ENCODE results near the gene MAP3K7. TPM values are rescaled to one million over a fixed set of nuclear protein-coding genes. Genes with fewer than 3 reads are reported as not detected.

The MAP3K7 gene
- total RNA-seq, 1 experiment from 2014 or later = 17.1 TPM

DNA sequence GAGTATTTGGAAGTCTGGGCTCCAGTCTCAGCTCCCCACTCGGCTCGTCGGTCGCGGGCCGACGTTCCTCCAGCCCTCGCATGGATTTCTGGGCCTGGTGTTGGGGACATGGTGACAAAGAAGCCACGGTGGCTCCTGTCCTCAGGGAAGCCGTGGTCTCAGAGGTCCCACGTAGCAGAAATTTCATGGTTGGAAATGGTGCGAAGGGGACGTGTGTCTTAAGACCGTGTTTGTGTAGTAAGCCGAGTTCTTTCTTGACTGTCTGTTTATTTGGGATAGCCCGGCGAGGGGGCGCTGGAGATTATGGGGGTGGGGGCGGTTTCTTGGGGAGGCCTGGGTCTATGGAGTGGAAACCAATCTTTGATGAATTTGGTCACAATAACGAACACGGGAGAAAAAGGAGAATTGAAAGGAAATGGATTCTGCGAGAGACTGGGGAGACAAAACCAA, 23.5 kb upstream of the MAP3K7 start:
- Histone ChIP-seq H3K79me2 (ENCODE audit: low read length) (no peaks in the 10 kb centered on the region), H2AFZ (ENCODE audit: low read length) (peak overlapping the region; percentile 67; the same call in 1 of the 2 replicates), H4K20me1 (ENCODE audit: low read length) (no peaks in the 10 kb centered on the region), H3K9me2 (replicated peaks; ENCODE audit: low read length) (no peaks in the 10 kb centered on the region), H3K36me3 (ENCODE audit: low read depth, low read length) (no peaks in the 10 kb centered on the region), H3K27ac (ENCODE audit: low read length) (no peak overlapping the region), H3K27me3 (ENCODE audit: low read length) (peaks cover 68% of the 10 kb centered on the region), H3K4me1 (ENCODE audit: insufficient read depth, low read length) (0 out of 2 replicates have a peak, but pooled peaks cover 6% of the 10 kb centered on the region), H3K4me2 (ENCODE audit: low read length) (peak overlapping the region; percentile 77), H3F3A (ENCODE audit: low read length, unreplicated experiment) (no peaks in the 10 kb centered on the region), H3K9me3 (ENCODE audit: low read length) (no peaks in the 10 kb centered on the region), H3K9ac (ENCODE audit: low read length) (no peak overlapping the region), H3K4me3 (ENCODE audit: low read length) (peak overlapping the region; percentile 56)
- no TSS peak for BruUV-seq (replicated peaks)
- ChIA-PET CTCF (no interaction called here), POLR2A (ENCODE audit: unreplicated experiment) (no interaction called here)
- TF ChIP-seq, protein P1, sequence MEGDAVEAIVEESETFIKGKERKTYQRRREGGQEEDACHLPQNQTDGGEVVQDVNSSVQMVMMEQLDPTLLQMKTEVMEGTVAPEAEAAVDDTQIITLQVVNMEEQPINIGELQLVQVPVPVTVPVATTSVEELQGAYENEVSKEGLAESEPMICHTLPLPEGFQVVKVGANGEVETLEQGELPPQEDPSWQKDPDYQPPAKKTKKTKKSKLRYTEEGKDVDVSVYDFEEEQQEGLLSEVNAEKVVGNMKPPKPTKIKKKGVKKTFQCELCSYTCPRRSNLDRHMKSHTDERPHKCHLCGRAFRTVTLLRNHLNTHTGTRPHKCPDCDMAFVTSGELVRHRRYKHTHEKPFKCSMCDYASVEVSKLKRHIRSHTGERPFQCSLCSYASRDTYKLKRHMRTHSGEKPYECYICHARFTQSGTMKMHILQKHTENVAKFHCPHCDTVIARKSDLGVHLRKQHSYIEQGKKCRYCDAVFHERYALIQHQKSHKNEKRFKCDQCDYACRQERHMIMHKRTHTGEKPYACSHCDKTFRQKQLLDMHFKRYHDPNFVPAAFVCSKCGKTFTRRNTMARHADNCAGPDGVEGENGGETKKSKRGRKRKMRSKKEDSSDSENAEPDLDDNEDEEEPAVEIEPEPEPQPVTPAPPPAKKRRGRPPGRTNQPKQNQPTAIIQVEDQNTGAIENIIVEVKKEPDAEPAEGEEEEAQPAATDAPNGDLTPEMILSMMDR (conservative IDR thresholded peaks at IDR 0.05; ENCODE audit: low read depth, low read length) = no peak
- TF ChIP-seq EZH2phosphoT487 (IDR thresholded peaks at IDR 0.05; ENCODE audit: borderline replicate concordance, low read length) = 0 out of 2 replicates have a peak, but pooled peaks have one; percentile 15
- ATAC-seq = no peak
- intact Hi-C loops (cut with micrococcal nuclease) = no loop called here
- no peak for DNase-seq

DNA sequence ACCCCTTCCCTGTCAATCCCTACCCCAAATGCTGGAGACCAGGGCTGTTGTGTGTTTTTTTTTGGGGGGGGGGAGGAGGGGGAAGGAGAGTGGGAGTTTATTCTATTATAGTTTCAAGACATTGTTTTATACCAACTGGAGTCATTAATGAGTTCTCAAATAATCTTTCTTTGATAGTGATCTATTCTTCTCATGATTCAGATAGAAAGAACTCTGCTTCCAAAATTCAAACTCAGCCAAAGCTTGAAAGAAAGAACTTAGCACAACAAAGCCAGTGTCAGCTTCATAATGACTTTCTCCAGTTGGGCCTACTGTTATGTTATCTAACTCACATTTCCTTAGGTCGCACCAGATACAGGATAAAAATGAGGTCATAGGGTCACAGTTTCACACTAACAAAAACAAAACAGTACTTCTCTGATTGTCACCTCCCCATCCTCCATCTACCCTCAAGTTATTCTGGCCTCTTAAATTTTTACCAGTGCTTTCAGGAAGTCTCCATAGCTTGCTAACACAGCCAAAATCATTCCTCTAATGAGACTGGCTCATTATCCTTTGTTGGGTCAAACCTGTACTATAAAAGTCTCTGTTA, 19.0 kb upstream of the MAP3K7 start:
- H3K79me2 ChIP-seq (ENCODE audit: low read length) = no peaks in the 10 kb centered on the region
- no TSS peak for BruUV-seq (replicated peaks)
- ATAC-seq (no peak), DNase-seq (no peak)
- H3K27ac ChIP-seq (ENCODE audit: low read length) = no peak overlapping the region
- H3K9ac ChIP-seq (ENCODE audit: low read length) = no peak overlapping the region
- intact Hi-C loops (cut with micrococcal nuclease) = no loop called here
- no peaks in the 10 kb centered on the region for H3F3A ChIP-seq (ENCODE audit: low read length, unreplicated experiment)
- no peak overlapping the region for H2AFZ ChIP-seq (ENCODE audit: low read length)
- peaks cover 61% of the 10 kb centered on the region for H3K27me3 ChIP-seq (ENCODE audit: low read length)
- H3K4me2 ChIP-seq (ENCODE audit: low read length) = no peak overlapping the region
- H3K4me3 ChIP-seq (ENCODE audit: low read length) = no peak overlapping the region
- no peaks in the 10 kb centered on the region for H4K20me1 ChIP-seq (ENCODE audit: low read length)
- ChIA-PET POLR2A (ENCODE audit: unreplicated experiment) (interaction anchor here (0.6 kb wide), 1 partner anchor 483 kb away, joined by 4 read pairs; no protein-coding TSS in a partner anchor), CTCF (no interaction called here)
- TF ChIP-seq EZH2phosphoT487 (IDR thresholded peaks at IDR 0.05; ENCODE audit: borderline replicate concordance, low read length) (no peak), EZH2 (IDR thresholded peaks at IDR 0.05; ENCODE audit: low read length, unreplicated experiment) (no peak)
- TF ChIP-seq, protein P1 (conservative IDR thresholded peaks at IDR 0.05; ENCODE audit: low read depth, low read length) = no peak
- H3K9me3 ChIP-seq (ENCODE audit: low read length) = no peaks in the 10 kb centered on the region
- 0 out of 2 replicates have a peak, but pooled peaks cover 6% of the 10 kb centered on the region for H3K4me1 ChIP-seq (ENCODE audit: insufficient read depth, low read length)
- H3K36me3 ChIP-seq (ENCODE audit: low read depth, low read length) = no peaks in the 10 kb centered on the region
- no peaks in the 10 kb centered on the region for H3K9me2 ChIP-seq (replicated peaks; ENCODE audit: low read length)

DNA sequence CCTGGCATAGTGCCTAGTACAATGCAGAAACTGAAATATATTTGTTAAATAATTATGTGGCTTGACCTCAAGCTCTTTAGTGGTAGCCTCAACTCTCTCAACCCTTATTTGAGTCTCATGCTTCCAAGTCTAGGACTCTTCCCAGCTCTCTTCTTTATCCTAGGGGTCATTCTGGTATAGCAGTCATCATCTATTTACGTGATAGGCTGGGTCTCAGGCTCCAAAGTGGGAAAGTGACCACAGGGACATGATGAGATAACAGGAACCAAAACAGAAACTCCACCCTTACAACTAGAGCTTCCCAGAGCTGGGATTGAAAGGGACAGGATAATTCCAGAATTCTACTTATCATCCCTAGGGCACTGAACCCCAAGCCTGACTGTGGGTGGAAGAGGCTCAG, 17.7 kb upstream of the MAP3K7 start:
- no peaks in the 10 kb centered on the region for H3K36me3 ChIP-seq (ENCODE audit: low read depth, low read length)
- no peaks in the 10 kb centered on the region for H3K4me1 ChIP-seq (ENCODE audit: insufficient read depth, low read length)
- H4K20me1 ChIP-seq (ENCODE audit: low read length) = no peaks in the 10 kb centered on the region
- TF ChIP-seq, protein P1 (conservative IDR thresholded peaks at IDR 0.05; ENCODE audit: low read depth, low read length) = no peak
- TF ChIP-seq EZH2phosphoT487 (IDR thresholded peaks at IDR 0.05; ENCODE audit: borderline replicate concordance, low read length) (no peak), EZH2 (IDR thresholded peaks at IDR 0.05; ENCODE audit: low read length, unreplicated experiment) (no peak)
- ATAC-seq = no peak
- no peak overlapping the region for H3K9ac ChIP-seq (ENCODE audit: low read length)
- BruUV-seq (replicated peaks) = no TSS peak
- no peaks in the 10 kb centered on the region for H3K9me2 ChIP-seq (replicated peaks; ENCODE audit: low read length)
- no peak for DNase-seq
- no peaks in the 10 kb centered on the region for H3K9me3 ChIP-seq (ENCODE audit: low read length)
- H3K4me2 ChIP-seq (ENCODE audit: low read length) = no peak overlapping the region
- ChIA-PET POLR2A (ENCODE audit: unreplicated experiment) (no interaction called here), CTCF (no interaction called here)
- no peak overlapping the region for H3K27ac ChIP-seq (ENCODE audit: low read length)
- H3K4me3 ChIP-seq (ENCODE audit: low read length) = no peak overlapping the region
- no peak overlapping the region for H2AFZ ChIP-seq (ENCODE audit: low read length)
- H3F3A ChIP-seq (ENCODE audit: low read length, unreplicated experiment) = no peaks in the 10 kb centered on the region
- intact Hi-C loops (cut with micrococcal nuclease) = no loop called here
- peaks cover 52% of the 10 kb centered on the region for H3K27me3 ChIP-seq (ENCODE audit: low read length)
- H3K79me2 ChIP-seq (ENCODE audit: low read length) = no peaks in the 10 kb centered on the region
